KBM-7 (cell line): ENCODE results near the gene CPVL.

Experiments used
- DNase-seq: peaks from one replicate; pipeline ENCODE4 v3.0.0-alpha.2; 2015
- in situ Hi-C: fragments of 300-500 bp; cut with MboI; formaldehyde crosslinking; loops from 2 replicates; pipeline ENCODE4 v1.14.3; 2020; ENCODE audit warnings: low sequenced_read_pairs, low pct_unique_long_range_greater_than_20kb, mixed read lengths

The CPVL gene

GRCh38 chr7:28958235-28958979, 187.9 kb downstream of the CPVL start, which contains the start of gene TRIL:
TSS of gene TRIL (minus strand) at chr7:28958330. CDS start at chr7:28958046, 284 bp downstream.
- no peak for DNase-seq
- in situ Hi-C loops, result no loop called here

GRCh38 chr7:28957751-28958234, 188.5 kb downstream of the CPVL start:
- in situ Hi-C loops, result no loop called here
- DNase-seq, result no peak

- in situ Hi-C loops, result no loop called here
- DNase-seq, result no peak
Measured at GRCh38 chr7:28957064-28957750, 189.1 kb downstream of the CPVL start.

- in situ Hi-C loops, result no loop called here
- no peak for DNase-seq
Measured at GRCh38 chr7:28956608-28957063, 189.7 kb downstream of the CPVL start.

- no peak for DNase-seq
- in situ Hi-C loops, result no loop called here
Measured at GRCh38 chr7:28955718-28956607, 190.4 kb downstream of the CPVL start.

- DNase-seq, result no peak
- in situ Hi-C loops, result no loop called here
Measured at GRCh38 chr7:28955356-28955717, 191.0 kb downstream of the CPVL start.

GRCh38 chr7:28954946-28955345, 191.4 kb downstream of the CPVL start:
- DNase-seq, result no peak
- in situ Hi-C loops, result no loop called here

- no peak for DNase-seq
- in situ Hi-C loops, result no loop called here
Measured at GRCh38 chr7:28954471-28954870, 191.9 kb downstream of the CPVL start.

GRCh38 chr7:28953633-28954032, 192.7 kb downstream of the CPVL start:
- no peak for DNase-seq
- in situ Hi-C loops, result no loop called here
